NCI-H524 treated with DMSO at 0.1 percent for 48 hours (cell line): ENCODE data around the gene PITX3.

Experiments used
- DNase-seq: peaks from one replicate; lab custom pipeline; 2025; lab: John Stamatoyannopoulos, UW

Gene PITX3

GRCh38 chr10:102241444-102242117, at the start of gene PITX3:
TSS of gene PITX3 (minus strand) at chr10:102241512. CDS start at chr10:102232080, 9,432 bp downstream.
- no peak for DNase-seq

GRCh38 chr10:102289840-102290239, 48.5 kb upstream of the PITX3 start:
- DNase-seq, result no peak

- no peak for DNase-seq
Measured at GRCh38 chr10:102289356-102289755, 48.0 kb upstream of the PITX3 start.

- peak; percentile 87 for DNase-seq
Measured at GRCh38 chr10:102287991-102288390, 46.7 kb upstream of the PITX3 start.

- no peak for DNase-seq
Measured at GRCh38 chr10:102287538-102287937, 46.2 kb upstream of the PITX3 start.

GRCh38 chr10:102286216-102286615, 44.9 kb upstream of the PITX3 start:
- DNase-seq, result no peak

- DNase-seq, result no peak
Measured at GRCh38 chr10:102285133-102285532, 43.8 kb upstream of the PITX3 start.

- DNase-seq, result no peak
Measured at GRCh38 chr10:102284531-102284930, 43.2 kb upstream of the PITX3 start.

GRCh38 chr10:102283890-102284289, 42.6 kb upstream of the PITX3 start:
- no peak for DNase-seq

- no peak for DNase-seq
Measured at GRCh38 chr10:102283488-102283887, 42.2 kb upstream of the PITX3 start.

- peak; percentile 45 for DNase-seq
Measured at GRCh38 chr10:102281102-102281487, 39.8 kb upstream of the PITX3 start.

GRCh38 chr10:102280397-102281101, 39.2 kb upstream of the PITX3 start:
- DNase-seq, result no peak

- DNase-seq, result no peak
Measured at GRCh38 chr10:102279104-102279503, 37.8 kb upstream of the PITX3 start.

- DNase-seq, result no peak
Measured at GRCh38 chr10:102275343-102275742, 34.0 kb upstream of the PITX3 start.

GRCh38 chr10:102274062-102274461, 32.8 kb upstream of the PITX3 start:
- DNase-seq, result no peak

GRCh38 chr10:102269017-102269416, 27.7 kb upstream of the PITX3 start:
- no peak for DNase-seq

- no peak for DNase-seq
Measured at GRCh38 chr10:102268375-102268888, 27.1 kb upstream of the PITX3 start.

GRCh38 chr10:102267748-102268147, 26.4 kb upstream of the PITX3 start:
- DNase-seq, result no peak

GRCh38 chr10:102266670-102267069, 25.4 kb upstream of the PITX3 start:
- no peak for DNase-seq

GRCh38 chr10:102264371-102264770, 23.1 kb upstream of the PITX3 start:
- DNase-seq, result no peak

- DNase-seq, result no peak
Measured at GRCh38 chr10:102262744-102263370, 21.5 kb upstream of the PITX3 start.

- DNase-seq, result no peak
Measured at GRCh38 chr10:102261842-102262241, 20.5 kb upstream of the PITX3 start.

- DNase-seq, result no peak
Measured at GRCh38 chr10:102261196-102261595, 19.9 kb upstream of the PITX3 start.
